OCI-LY7 (cell line): ENCODE measurements around the gene KLF11. TPM values are rescaled to one million over a fixed set of nuclear protein-coding genes. Genes with fewer than 3 reads are reported as not detected.

ENCODE experiments used
- BruUV-seq: library from RNA; stranded (reverse); fragments of 400-500 nt; replicated peaks from 2 replicates; lab custom pipeline; 2021; lab: Mats Ljungman, UMichigan
- CTCF ChIA-PET: fragments of 300-600 bp; sonication (Branson Sonifier 250); formaldehyde crosslinking; loops from one replicate; lab custom pipeline; 2022; ENCODE audit warnings: antibody characterized with exemption; ENCODE audit not compliant: unreplicated experiment; lab: Charles Lee
- POLR2A ChIA-PET: fragments of 300-600 bp; sonication (Branson Sonifier 250); formaldehyde crosslinking; loops from one replicate; lab custom pipeline; 2022; ENCODE audit warnings: antibody characterized with exemption; lab: Charles Lee
- DNase-seq: peaks from one replicate; pipeline ENCODE4 v3.0.0-alpha.2; 2015; ENCODE audit warnings: low spot score
- H2AFZ ChIP-seq: fragments of 200-600 bp; sonication (generic), shearing (Covaris generic); 2 replicates; pipeline ENCODE4 v1.6.1; 2014; ENCODE audit warnings: mild to moderate bottlenecking, antibody characterized with exemption, low read length, moderate library complexity
- H3K27ac ChIP-seq: fragments of 200-600 bp; sonication (generic); 2 replicates; pipeline ENCODE4 v1.5.1; 2014; ENCODE audit warnings: mixed run types, low read depth, mild to moderate bottlenecking, moderate library complexity, low read length, inconsistent platforms; ENCODE audit not compliant: poor library complexity, severe bottlenecking
- H3K36me3 ChIP-seq: fragments of 200-600 bp; sonication (generic); 2 replicates; pipeline ENCODE4 v1.6.1; 2014; ENCODE audit warnings: mild to moderate bottlenecking, antibody characterized with exemption, low read length, moderate library complexity, mixed read lengths; ENCODE audit not compliant: insufficient read depth
- H3K4me1 ChIP-seq: fragments of 200-600 bp; sonication (generic); 2 replicates; pipeline ENCODE4 v1.5.1; 2014; ENCODE audit warnings: mild to moderate bottlenecking, low read length; ENCODE audit not compliant: insufficient read depth, poor library complexity, severe bottlenecking
- H3K4me2 ChIP-seq: fragments of 200-600 bp; sonication (generic); 2 replicates; pipeline ENCODE4 v1.6.1; 2014; ENCODE audit warnings: mild to moderate bottlenecking, low read length
- H3K4me3 ChIP-seq: fragments of 200-600 bp; sonication (generic); 2 replicates; pipeline ENCODE4 v1.5.1; 2014; ENCODE audit warnings: mild to moderate bottlenecking, low read depth, low read length; ENCODE audit not compliant: poor library complexity, severe bottlenecking
- H3K79me2 ChIP-seq: fragments of 200-600 bp; sonication (generic); 2 replicates; pipeline ENCODE4 v1.6.1; 2016; ENCODE audit warnings: low read depth, mild to moderate bottlenecking, low read length, moderate library complexity, mixed read lengths; ENCODE audit not compliant: insufficient read depth
- H3K9me2 ChIP-seq: fragments of 200-600 bp; sonication (generic); 2 replicates; pipeline ENCODE4 v1.6.1; 2016; ENCODE audit warnings: mild to moderate bottlenecking, low read length, mixed read lengths; ENCODE audit not compliant: insufficient read depth
- H3K9me3 ChIP-seq: fragments of 200-600 bp; sonication (generic); 2 replicates; pipeline ENCODE4 v1.6.1; 2014; ENCODE audit warnings: mild to moderate bottlenecking, mixed run types, low read length, mixed read lengths
- H4K20me1 ChIP-seq: fragments of 200-600 bp; sonication (generic); 2 replicates; pipeline ENCODE4 v1.6.1; 2014; ENCODE audit warnings: mild to moderate bottlenecking, antibody characterized with exemption, low read length, moderate library complexity, mixed read lengths; ENCODE audit not compliant: insufficient read depth
- CTCF ChIP-seq: fragments of 200-600 bp; sonication (generic); conservative IDR thresholded peaks from 2 replicates; pipeline ENCODE4 v1.5.1; 2014; ENCODE audit warnings: mild to moderate bottlenecking, antibody characterized with exemption, low read length, moderate library complexity, mixed read lengths
- EZH2phosphoT487 ChIP-seq: fragments of 200-600 bp; sonication (generic); IDR thresholded peaks from 2 replicates; pipeline ENCODE4 v1.6.1; 2018; ENCODE audit warnings: low read depth, borderline replicate concordance, mild to moderate bottlenecking, mixed run types, antibody characterized with exemption, low read length, moderate library complexity, mixed read lengths
- intact Hi-C: fragments of 100-400 bp; cut with micrococcal nuclease; formaldehyde crosslinking; loops from one replicate; pipeline ENCODE4 v1.10.0; 2022; ENCODE audit not compliant: unreplicated experiment
- total RNA-seq, 2 experiments: library from RNA; depleted of rRNA in 1 of 2; stranded (reverse); fragments of >200 nt in 1 of 2; shearing (Covaris generic) in 1 of 2; gene quantifications; 2 replicates each; pipeline ENCODE4 v1.2.3, GENCODE V29; 2014 to 2022

The KLF11 gene
- total RNA-seq, 2 experiments from 2014 or later: 6.5 to 14.9 TPM

GRCh38 chr2:10007435-10007834 is 35.9 kb upstream of the KLF11 start:
- H3K9me2 ChIP-seq: no peaks in the 10 kb centered on the region
- intact Hi-C loops: no loop called here
- H4K20me1 ChIP-seq: no peaks in the 10 kb centered on the region
- ChIA-PET POLR2A (no interaction called here), CTCF (no interaction called here)
- no peaks in the 10 kb centered on the region for H3K4me1 ChIP-seq
- DNase-seq: no peak
- H3K27ac ChIP-seq: no peak overlapping the region
- H3K36me3 ChIP-seq: no peaks in the 10 kb centered on the region
- H2AFZ ChIP-seq: no peak overlapping the region
- H3K4me3 ChIP-seq: no peak overlapping the region
- H3K9me3 ChIP-seq: no peaks in the 10 kb centered on the region
- TF ChIP-seq EZH2phosphoT487: no peak
- no peak for TF ChIP-seq CTCF
- H3K4me2 ChIP-seq: no peak overlapping the region
- no peaks in the 10 kb centered on the region for H3K79me2 ChIP-seq
- BruUV-seq: no TSS peak

- ChIA-PET CTCF (no interaction called here), POLR2A (interaction anchor here (0.7 kb wide), 1 partner anchor 10 kb away, joined by 3 read pairs; no protein-coding TSS in a partner anchor)
- no peaks in the 10 kb centered on the region for H3K9me3 ChIP-seq
- H3K27ac ChIP-seq: no peak overlapping the region
- H3K36me3 ChIP-seq: no peaks in the 10 kb centered on the region
- no peak overlapping the region for H3K4me2 ChIP-seq
- no peak for DNase-seq
- no peak overlapping the region for H2AFZ ChIP-seq
- H3K9me2 ChIP-seq: no peaks in the 10 kb centered on the region
- no peak for TF ChIP-seq EZH2phosphoT487
- TF ChIP-seq CTCF: no peak
- H3K79me2 ChIP-seq: no peaks in the 10 kb centered on the region
- H3K4me1 ChIP-seq: no peaks in the 10 kb centered on the region
- H3K4me3 ChIP-seq: no peak overlapping the region
- BruUV-seq: no TSS peak
- no peaks in the 10 kb centered on the region for H4K20me1 ChIP-seq
- intact Hi-C loops: no loop called here
These were observed 35.2 kb upstream of the KLF11 start for GRCh38 chr2:10007921-10008808.

GRCh38 chr2:10008809-10009176 is 34.6 kb upstream of the KLF11 start:
- intact Hi-C loops: no loop called here
- TF ChIP-seq EZH2phosphoT487 (no peak), CTCF (no peak)
- H3K4me2 ChIP-seq: no peak overlapping the region
- H2AFZ ChIP-seq: no peak overlapping the region
- BruUV-seq: no TSS peak
- H3K36me3 ChIP-seq: no peaks in the 10 kb centered on the region
- no peak for DNase-seq
- H4K20me1 ChIP-seq: no peaks in the 10 kb centered on the region
- H3K4me3 ChIP-seq: no peak overlapping the region
- CTCF ChIA-PET: no interaction called here
- no peaks in the 10 kb centered on the region for H3K79me2 ChIP-seq
- H3K9me2 ChIP-seq: no peaks in the 10 kb centered on the region
- H3K27ac ChIP-seq: no peak overlapping the region
- POLR2A ChIA-PET: interaction anchor here (0.7 kb wide), 1 partner anchor 11 kb away, joined by 3 read pairs; no protein-coding TSS in a partner anchor
- no peaks in the 10 kb centered on the region for H3K9me3 ChIP-seq
- H3K4me1 ChIP-seq: no peaks in the 10 kb centered on the region
